Activated naive CD4-positive, alpha-beta T cell treated with anti-CD3 and anti-CD28 coated beads, Interleukin-2, amount 50 U/mL, for 16 hours (primary cell): ENCODE data around the gene CORO2A.
"Not testable (repeated sequence)": the region's sequence is repeated elsewhere in the genome, so short reads cannot be mapped to it uniquely, and the experiment has no call there.

Experiments used
- DNase-seq: peaks from one replicate; pipeline ENCODE4 v3.0.0-alpha.2; 2020

CORO2A gene

DNA sequence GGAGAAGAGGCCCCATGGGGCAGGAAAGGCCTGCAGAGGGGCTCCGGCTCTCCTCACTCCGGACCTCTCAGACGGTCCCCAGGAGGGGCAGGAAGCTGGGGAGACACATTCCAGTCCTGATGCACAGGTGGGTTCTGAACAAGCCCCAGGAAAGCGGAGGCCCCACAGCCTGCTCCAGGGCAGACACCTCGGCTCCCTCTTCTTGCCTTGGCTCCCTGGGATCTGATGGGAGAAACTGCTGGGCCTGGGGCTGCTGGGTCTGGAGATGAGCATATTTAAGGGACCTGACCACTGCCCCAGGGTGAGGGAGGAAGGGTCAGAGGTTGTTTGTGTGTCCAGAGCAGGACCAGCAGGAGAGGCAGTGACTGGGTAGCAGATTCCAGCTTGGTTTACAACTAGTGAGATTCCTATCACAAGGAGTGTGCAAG lies 1.2 kb downstream of the CORO2A start:
- DNase-seq, result no peak

DNA sequence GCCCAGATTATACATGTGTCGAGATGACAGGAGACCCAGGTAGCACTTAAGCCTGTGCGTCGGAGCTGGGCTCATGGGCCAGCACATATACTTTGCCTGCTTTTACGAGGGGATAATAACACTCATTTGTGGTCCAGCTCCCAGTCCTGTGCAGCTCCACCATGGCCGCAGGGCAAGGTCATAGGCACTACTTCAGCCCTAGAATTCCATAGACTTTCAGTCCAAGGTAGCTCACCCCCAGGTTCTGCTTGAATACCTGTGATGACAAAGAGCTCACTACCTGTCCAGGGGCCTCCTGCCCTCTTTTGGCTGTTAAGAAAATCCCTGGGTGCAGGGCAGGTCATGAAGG lies 1.7 kb downstream of the CORO2A start:
- DNase-seq, result no peak

DNA sequence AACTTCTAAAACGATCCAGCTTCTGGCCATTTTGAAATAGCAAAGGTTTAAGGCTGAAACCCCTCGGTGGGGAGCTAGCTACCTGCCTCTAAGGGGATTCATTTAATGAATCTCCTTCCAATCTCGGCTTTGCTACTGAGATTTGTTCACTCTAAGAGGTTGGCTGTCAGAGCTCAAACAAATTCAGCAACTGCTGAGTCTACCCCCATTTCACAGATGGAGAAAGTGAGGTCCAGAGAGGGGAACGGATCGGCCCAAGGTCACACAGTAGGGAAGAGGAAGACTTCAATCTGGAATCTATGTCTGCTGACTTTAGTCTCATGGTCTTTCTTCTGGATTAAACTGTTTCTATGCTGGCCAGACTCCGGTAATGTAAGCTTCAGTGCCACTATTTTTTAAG lies 3.0 kb downstream of the CORO2A start:
- DNase-seq, result no peak

DNA sequence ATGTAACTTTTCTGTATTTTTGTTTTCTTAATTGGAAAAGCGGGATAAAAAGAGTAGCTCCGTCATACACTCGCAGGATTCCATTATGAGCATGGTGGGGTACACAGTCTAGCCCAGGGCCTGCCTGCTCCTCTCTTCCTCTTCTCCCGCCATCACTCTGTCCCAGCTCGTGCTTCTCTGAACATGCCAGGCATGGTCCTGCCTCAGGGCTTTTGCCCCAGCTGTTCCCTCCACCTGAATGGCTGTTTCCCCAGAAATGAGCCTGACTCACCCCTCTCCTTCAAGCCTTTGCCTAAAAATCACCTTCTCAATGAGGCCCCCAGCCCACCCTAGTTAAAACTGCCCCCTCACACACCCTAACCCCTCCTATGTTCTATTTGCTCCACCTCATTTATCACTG lies 4.5 kb downstream of the CORO2A start:
- DNase-seq, result no peak

DNA sequence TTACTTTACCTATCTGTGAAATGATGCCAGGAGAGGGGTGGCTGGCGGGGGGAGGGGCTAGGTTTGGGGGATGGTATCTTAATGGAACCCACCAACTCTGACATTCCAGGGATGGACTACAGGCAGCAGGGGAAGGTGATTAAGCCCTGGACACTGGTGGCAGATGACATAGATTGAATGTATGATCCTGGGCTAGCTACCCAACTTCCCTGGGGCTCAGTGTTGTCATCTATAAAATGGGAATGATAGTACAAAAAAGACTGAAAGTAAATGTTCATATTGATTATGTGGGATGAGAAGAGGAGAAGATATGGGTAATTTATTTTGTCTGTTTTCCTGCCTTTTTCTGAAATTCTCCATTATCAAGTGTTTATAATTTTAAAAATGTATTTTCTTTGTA lies 6.2 kb downstream of the CORO2A start:
- no peak for DNase-seq

DNA sequence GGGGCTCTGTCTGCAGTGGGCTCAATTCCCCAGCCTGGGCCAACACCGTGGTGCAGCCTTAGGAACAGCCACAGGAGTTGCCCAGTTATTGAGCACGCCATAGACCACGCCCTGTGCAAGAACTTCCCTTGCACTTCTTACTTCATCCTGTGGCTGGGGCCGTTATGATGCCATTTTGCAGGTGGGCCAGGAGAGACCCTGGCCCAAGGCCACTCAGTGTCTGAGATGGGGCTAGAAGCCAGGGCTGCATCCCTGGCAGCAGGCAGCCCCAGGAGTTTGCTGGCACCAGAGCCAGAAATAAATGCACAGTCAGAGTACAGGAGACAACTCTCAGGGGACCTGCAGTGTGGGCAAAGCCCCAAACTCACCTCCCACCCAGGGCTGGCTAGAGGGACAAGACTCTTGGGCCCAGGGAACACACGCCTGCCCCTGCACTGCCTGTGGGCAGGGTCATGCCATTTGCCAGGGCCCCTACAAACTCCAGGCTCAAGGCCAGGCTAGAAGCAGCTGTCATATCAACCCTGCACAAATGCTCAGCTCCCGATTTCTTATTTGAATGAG lies 6.7 kb downstream of the CORO2A start:
- DNase-seq, result no peak

DNA sequence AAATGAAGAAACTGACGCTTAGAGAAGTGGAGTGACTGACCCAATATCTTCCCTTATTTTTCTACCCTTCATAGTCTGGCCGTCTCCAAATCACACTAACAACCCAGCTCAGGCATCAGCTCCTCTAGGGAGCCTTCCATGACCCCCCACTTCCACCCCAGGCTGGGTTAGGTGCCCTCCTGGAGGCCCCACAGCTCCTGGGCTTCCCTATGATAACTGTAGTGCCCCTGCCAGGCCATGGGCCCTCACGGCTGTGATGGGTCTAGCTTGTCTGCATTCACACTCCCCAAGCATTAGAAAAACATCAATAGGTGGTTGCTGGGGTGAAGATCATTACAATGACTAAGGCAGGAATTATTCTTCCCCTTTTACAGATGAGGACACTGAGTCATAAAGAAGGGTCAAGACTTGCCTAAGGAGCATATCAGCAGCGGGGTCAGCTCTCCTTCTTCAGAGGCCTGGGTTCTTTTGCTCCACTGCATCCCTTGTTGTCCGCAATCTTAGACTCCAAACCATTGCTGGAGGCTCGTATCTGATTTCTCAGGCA lies 7.3 kb downstream of the CORO2A start:
- no peak for DNase-seq

DNA sequence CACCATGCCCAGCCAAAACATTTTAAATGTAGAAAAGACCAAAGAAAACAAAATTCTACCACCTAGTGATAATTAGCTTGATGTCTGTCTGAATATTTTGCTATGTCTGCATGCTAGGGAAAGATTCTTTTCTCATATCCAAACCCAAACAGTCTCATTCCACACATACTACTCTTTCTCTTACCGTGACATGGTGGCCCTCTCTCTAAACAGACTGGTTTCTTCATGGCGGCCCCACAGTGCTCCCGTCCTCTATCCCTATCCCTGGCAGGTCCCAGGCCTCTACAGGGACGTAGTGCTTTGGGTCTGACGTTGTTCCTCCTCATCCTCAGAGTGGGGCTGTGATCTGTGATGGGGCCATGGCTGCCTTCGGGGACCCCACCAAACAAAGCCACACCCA lies 8.1 kb downstream of the CORO2A start:
- no peak for DNase-seq

DNA sequence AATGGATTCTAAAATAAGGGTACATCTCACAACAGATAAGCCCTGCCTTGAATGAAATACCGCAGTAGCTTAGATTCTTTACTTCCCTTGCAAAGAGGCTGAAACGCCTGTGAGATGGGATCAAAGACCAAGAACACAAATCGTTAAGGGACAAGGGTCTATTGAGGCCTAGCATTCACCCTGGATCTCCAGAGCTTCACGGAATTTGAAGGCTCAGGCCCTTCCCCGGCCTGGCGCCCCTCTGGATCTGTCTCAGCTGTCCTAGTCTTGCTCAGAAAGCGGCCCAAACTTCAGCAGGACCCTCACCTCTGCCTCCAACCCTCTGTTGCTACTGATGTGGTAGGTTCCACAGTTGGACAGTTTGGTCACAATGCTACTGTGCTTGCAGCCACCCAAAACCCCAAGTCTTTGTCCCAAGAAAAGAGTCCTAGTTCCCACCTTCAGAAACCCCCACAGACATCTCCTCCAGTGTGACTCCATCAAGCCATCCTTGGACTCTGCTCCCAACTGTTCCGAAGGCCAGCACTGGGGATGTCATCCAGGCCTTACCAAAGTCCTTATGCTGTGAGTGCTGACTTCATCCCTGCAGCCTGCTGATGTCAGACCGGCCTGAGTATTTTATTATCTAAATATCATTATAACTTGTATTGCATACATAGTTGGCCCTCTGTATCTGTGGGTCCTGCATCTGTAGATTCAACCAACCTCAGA lies 9.4 kb downstream of the CORO2A start:
- DNase-seq, result no peak

DNA sequence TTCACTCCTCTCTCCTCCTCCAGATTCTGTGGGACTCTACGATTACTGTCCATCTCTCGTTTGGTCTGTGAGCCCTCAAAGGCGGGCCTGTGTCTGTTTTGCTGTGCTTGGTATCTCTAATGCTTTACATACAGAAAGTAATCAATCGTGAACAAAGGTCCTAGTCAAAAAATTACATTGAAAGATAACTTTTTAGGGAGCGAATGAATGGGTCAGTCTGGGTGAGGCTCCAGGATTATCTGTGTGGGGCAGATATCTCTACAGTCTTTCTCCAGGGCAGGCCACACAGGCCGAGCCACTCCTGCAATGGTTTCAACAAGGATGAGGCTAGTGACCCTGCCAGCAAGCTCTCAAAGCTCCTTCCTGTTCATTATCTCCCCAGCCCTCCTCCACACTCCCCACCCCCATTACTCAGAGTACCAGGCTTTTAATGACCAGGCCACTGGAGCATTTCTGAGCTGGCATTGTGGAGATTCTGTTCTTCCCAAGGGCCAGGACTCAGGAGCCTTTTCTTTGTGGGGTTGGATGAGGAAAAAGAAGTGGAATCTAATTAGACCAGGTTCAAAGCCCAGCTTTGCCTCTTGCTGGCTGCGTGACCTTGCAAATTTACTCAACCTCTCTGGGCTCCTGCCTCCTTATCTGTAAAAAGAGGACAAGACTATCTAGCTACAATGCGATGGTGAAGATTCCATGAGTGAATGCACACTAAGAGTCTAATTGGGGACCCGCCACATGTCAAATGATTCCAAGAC lies 10.2 kb downstream of the CORO2A start:
- no peak for DNase-seq

DNA sequence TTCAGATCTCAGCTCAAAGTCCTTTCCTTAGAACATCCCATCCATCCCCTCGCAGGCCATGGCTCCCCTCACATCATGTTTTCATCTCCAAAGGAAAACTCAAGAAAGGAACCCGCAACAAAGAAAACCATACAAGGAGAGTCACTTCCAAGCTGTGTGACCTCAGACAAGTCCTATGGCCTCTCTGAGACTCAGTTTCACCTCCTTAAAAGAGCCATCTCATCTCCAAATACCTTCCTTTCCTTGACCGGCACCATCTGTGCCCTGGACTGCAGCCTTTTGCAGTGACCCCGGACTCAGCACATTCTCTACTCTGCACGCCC lies 10.7 kb downstream of the CORO2A start:
- DNase-seq, result no peak

DNA sequence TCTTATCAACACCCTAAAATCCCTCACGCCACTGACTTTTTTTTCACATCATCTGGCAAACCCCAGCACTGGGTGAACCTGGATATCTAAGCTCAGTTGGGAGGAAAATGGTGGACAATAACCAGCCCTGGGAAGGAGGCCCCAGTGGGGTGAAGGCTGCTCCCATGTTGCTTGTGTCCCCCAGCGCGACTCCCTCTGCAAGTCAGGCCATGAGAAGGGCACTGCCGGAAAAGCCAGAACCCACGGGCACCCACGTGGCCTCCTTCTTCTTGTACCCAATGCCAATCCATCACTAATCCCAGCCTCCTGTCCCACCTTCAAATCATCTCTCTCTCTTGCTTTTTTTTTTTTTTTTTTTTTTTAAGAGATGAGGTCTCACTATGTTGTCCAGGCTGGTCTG lies 11.4 kb downstream of the CORO2A start:
- no peak for DNase-seq

DNA sequence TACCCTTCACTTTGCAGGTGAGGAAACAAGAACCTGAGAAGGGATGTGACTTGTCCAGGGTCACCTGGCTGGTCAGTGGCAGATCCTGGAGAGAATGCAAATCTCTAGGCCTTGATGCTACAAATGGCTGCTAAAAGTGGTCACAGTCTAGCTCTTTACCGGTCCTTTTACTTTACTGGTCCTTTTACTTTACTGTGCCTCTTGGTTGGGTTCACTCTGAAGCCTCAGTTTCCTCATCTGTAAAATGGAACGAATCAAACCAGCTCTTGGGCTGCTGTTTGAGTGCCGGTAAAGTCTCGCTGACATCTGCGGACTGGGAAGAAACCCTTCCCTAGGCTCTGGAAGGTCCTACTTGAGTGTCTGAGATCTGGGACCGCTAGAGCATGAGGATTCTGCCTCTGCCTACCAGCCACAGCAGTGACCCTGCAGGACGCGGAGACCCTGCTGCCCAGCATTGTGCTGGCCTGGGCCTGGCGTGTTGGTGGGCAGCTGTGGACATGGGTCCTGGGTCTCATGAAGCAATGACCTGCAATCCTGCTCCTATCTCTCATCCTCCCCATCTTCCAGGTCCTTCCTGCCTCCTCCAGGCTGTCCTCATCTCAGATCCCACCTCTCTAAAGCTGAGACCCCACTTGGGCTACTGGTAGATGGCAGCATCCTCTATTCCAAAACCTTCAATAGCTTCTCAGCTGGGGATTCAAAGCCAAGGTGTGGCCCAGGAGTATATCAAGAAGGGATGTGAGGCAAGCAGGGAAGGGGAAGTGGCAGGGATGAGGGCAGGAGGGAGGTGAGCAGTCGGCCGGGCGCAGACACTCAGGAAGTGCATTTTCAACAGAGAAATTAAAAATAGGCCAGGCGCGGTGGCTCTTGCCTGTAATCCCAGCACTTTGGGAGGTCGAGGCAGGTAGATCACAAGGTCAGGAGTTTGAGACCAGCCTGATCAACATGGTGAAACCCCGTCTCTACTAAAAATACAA lies 13.3 kb downstream of the CORO2A start:
- no peak for DNase-seq

DNA sequence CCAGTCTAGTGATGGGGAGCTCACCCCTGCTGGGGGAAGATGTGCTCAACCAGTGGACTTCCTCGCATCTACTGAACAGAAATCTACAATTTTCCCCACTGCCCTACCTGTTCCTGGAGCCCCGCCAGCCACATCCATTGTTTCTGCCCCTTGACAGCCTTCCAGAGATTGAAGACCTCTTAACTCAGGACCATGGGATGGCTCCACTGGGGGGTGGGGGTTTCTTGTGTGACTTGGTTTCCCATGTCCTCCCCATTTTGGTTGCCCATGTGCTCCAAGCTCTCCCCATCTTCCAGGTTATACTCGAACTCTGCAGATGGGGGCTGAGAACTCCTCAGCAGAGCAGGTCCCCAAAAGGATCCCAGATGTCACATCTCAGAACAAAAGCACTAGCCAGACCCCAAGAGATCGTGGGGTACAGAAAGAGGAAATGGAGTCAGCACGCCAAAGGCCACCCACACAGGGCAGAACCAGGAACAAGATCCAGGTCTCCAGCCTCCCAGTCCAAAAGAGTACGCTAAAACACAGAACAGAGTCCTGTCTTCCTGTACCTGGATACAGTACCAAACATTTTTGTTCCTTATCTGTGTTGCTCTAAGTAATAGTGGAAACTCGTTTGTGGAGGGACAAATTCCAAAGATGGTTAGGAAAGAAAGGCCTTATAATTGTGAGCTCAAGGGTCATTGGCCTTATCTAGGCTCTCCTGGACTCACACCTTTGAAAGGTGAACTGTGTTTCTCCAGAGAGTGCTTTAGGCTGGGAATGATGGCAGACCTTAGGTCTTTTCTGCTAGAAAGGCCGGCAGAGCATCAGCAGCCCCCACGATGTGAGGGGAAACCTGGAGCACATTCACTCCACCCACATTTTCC lies 15.8 kb downstream of the CORO2A start:
- no peak for DNase-seq

DNA sequence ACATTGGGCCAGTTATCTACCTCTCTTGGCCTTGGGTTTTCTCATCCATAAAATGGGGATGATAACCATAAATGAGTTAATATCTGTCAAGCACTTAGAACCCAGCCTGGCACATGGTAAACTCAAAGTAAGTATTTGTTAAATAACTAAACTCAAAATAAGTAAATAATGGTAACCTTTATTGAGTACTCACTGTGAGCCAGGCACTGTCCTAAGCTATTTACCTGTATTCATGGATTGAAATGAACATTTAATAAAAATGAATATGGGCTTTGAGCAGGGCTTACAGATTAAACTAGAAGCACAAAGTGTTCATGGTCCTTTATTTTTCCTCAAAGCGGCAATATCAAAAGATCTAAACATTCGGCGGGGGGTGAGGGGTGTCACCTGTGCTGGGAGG lies 16.7 kb downstream of the CORO2A start:
- no peak for DNase-seq

DNA sequence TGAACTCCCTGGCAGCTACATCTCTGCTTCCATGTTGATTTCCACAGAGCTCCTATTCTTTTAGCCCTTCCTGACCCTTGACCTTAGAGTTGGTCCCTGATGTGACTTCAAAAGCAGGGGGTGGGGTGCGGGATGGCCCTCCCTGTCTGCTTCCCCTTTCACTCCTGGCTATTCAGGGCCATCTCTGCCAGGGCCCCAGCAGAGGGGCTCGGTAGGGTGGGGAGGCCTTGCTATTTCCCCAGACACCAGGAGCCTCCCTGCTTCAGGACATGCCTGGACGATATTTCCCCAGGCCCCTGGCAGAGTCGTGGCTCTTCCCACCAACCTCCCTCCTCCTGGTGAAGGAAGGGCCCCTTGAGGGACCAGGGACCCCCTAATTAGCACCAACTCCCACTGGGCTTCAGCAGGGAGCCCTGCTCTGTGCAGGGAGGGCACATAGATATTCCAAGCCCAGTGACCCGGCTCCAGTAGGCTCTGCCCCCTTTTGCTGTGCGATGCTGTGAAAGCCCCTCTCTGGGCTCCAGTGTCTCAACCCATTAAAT lies 17.3 kb downstream of the CORO2A start:
- DNase-seq, result no peak

DNA sequence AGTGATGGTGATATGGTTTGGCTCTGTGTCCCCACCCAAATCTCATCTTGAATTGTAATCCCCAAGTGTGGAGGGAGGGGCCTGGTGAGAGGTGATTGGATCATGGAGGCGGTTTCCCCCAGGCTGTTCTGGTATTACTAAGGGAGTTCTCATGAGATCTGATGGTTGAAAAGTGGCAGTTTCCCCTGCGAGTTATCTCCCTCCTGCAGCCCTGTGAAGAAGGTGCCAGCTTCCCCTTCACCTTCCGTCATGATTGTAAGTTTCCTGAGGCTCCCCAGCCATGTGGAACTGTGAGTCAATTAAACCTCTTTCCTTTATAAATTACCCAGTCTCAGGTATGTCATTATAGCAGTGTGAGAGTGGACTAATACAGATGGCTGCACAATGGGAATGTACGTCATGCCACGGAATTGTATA lies 17.9 kb downstream of the CORO2A start:
- not testable (repeated sequence) for DNase-seq

DNA sequence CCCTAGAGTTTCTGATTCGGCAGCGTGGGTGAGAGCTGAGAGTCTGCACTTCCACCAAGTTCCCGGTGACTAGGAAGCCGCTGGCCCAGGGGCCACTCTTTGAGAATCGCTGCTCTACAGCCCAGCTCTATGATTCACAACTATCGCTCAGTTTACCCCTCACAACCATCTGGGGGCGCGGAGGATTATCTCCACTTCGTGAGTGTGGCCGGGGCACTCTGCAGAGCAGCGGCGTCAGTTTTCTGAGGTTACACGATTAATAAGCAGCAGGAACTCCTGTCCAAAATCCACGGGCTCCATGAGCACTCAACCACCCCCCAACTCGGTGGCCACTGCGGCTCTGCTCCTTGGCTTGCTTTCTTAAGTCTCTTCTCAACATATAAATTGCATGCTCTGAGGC lies 19.3 kb downstream of the CORO2A start:
- no peak for DNase-seq

DNA sequence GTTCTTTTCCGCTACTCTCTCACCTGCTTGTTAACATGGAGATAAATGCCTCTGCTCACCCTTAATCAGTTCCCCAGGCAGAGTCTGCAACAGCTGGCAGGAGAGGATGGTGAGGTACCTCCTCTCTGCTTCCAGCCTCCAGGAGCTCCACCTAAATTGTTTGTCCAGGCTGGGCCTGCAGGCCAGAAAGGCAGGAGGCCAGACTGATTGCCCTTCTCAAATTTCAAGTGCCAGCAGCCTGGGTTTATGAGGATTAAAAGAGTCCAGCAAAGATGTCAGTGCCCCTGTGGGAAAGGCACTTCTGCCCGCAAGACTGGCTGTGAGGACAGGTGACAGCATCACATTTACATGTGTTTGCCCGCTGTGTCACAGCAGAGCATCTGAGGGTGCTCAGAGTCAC lies 19.8 kb downstream of the CORO2A start:
- no peak for DNase-seq

DNA sequence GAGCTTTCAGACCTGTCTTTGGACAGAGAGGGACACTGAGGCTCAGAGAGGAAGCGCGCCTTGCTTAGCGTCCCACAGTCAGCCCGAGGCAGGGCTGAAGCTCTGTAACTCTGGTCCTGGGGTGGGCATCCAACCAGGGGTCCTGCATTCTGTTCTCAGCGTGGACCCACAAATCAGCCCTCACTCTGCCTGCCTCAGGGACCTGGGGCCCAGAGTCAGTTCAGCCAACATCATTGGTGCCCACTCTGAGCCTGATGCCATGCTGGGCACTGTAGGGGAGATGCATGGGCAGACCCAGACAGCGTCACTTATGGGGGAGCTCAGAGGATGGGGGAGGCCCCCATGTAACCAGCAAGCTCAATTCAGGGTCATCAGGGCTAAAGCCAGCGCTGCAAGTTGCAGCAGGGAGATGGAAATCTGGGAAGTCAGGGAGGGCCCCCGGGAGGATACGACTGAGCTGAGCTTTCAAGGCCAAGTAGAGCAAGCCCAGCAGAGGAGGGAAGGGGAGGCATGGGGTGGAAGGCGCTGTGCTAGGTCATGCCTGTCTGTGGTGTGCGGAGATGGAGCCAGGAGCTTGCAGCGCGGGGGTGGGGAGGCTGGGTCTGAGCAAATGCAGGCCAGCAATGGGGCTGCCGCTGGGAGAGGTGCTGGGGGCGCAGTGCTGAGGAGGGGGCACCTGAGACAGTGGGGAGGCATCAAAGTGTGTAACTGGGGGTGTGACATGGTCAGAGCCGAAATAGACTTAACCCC lies 21.1 kb downstream of the CORO2A start:
- DNase-seq, result no peak

DNA sequence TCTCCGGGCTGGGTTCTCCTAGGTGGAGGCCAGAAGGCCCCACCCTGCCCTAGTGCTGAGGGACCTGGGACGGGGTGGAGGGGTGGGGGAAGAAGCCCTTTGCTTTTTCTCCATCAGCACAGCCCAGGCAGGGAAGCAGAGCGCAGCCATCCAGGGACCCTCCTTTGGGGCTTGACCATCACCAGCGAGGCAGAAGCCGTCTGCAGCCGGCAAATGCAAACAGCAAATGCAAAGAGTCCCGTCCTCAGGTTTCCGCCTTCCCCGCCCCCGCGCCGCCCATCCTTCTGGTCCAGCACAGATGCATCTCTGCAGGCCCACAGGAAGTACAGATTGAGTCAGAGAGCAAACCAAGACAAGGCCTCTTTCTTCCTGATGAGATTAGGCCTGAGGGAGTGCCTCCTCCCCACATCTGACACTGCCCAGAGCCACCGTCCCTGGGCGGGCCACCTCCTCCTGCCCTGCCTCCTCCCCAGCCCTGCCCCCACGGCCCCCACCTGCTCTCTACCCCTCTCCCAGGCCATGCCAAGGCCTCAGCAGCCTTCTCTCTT lies 23.4 kb downstream of the CORO2A start:
- no peak for DNase-seq
